K562 (cell line): Measurements from ENCODE around the gene MICAL2. TPM values are rescaled to one million over a fixed set of nuclear protein-coding genes. Genes with fewer than 3 reads are reported as not detected.

ENCODE experiments used
- ATAC-seq: fragments of 200-7000 bp; cut with Tn5 transposase; 3 replicates; pipeline ENCODE4 v1.9.1; 2020; ENCODE audit warnings: moderate library complexity
- BruUV-seq: library from RNA; stranded (reverse); fragments of 400-500 nt; replicated peaks from 2 replicates; lab custom pipeline; 2021; lab: Mats Ljungman, UMichigan
- CTCF ChIA-PET: fragments of 300-600 bp; formaldehyde crosslinking; extraction: SDS; loops from one replicate; lab custom pipeline; 2021; ENCODE audit warnings: low intra/inter-chr PET ratio; lab: Yijun Ruan, JAX
- POLR2A ChIA-PET: fragments of 300-600, 350-650 bp; sonication (Branson Sonifier 250); formaldehyde crosslinking; extraction: SDS; loops from one replicate; lab custom pipeline; 2021; ENCODE audit warnings: antibody characterized with exemption, inconsistent platforms; lab: Yijun Ruan, JAX
- DNase-seq, 4 experiments: peaks; one replicate each; pipeline versions ENCODE4 v3.0.0 to v3.0.0-alpha.2; 2011 to 2018; ENCODE audit warnings: low spot score in 3 of 4, mixed read lengths in 3 of 4; ENCODE audit errors: extremely low read depth in 1 of 4
- FAIRE-seq: peaks from 2 replicates; lab custom pipeline; 2011; peaks lifted over from hg19 to GRCh38; lab: Jason Lieb, UNC
- H2AFZ ChIP-seq: 2 replicates; pipeline ENCODE4 v1.6.0; 2011; ENCODE audit warnings: low read depth, low read length, control low read depth, inconsistent platforms
- H3K27ac ChIP-seq: fragments of 200-600 bp; 3 replicates; pipeline ENCODE4 v1.8.0; 2011; ENCODE audit warnings: low read depth, mild to moderate bottlenecking, control low read depth, inconsistent platforms, low read length, moderate library complexity, mixed read lengths; ENCODE audit errors: extremely low read depth
- H3K27me3 ChIP-seq, 2 experiments: fragments of 300-600 bp in 1 of 2; 2 replicates in 1 of 2; 3 replicates in 1 of 2; pipeline versions ENCODE4 v1.6.0 to v1.8.0; 2011; ENCODE audit warnings: inconsistent platforms in 2 of 2, low read length in 2 of 2, mild to moderate bottlenecking in 1 of 2, mixed read lengths in 1 of 2, moderate library complexity in 1 of 2; ENCODE audit not compliant: control insufficient read depth in 2 of 2, insufficient read depth in 2 of 2
- H3K36me3 ChIP-seq: fragments of 300-600 bp; 3 replicates; pipeline ENCODE4 v1.8.0; 2011; ENCODE audit warnings: mild to moderate bottlenecking, low read length, inconsistent platforms; ENCODE audit not compliant: control insufficient read depth, insufficient read depth
- H3K4me1 ChIP-seq, 2 experiments: fragments of 200-600 bp in 1 of 2; replicated peaks in 1 of 2; 2 replicates in 1 of 2; 3 replicates in 1 of 2; pipeline versions ENCODE4 v1.5.1 to v1.8.0; 2011; ENCODE audit warnings: inconsistent platforms in 2 of 2, low read length in 2 of 2, mild to moderate bottlenecking in 1 of 2, mixed read lengths in 1 of 2, moderate library complexity in 1 of 2; ENCODE audit not compliant: control insufficient read depth in 2 of 2, insufficient read depth in 2 of 2
- H3K4me2 ChIP-seq: 2 replicates; pipeline ENCODE4 v1.6.1; 2011; ENCODE audit warnings: low read length, control low read depth, inconsistent platforms, mixed read lengths; ENCODE audit not compliant: insufficient read depth
- H3K4me3 ChIP-seq: fragments of 200-600 bp; sonication (generic), shearing (Covaris generic); 2 replicates; pipeline ENCODE4 v1.5.1; 2016; ENCODE audit warnings: control low read depth, inconsistent platforms
- H3K79me2 ChIP-seq: fragments of 200-600 bp; 3 replicates; pipeline ENCODE4 v1.8.0; 2011; ENCODE audit warnings: low read length, inconsistent platforms; ENCODE audit not compliant: control insufficient read depth, insufficient read depth
- H3K9ac ChIP-seq, 2 experiments: 2 replicates each; pipeline versions ENCODE4 v1.6.0 to v1.6.1; 2011; ENCODE audit warnings: low read depth in 2 of 2, low read length in 2 of 2, control low read depth in 1 of 2, inconsistent platforms in 1 of 2, mild to moderate bottlenecking in 1 of 2, mixed read lengths in 1 of 2; ENCODE audit not compliant: insufficient read depth in 1 of 2
- H3K9me1 ChIP-seq: one replicate; pipeline ENCODE4 v1.6.0; 2011; ENCODE audit warnings: inconsistent platforms, mild to moderate bottlenecking, low read length, moderate library complexity; ENCODE audit not compliant: control insufficient read depth, insufficient read depth
- H3K9me3 ChIP-seq: replicated peaks from 2 replicates; pipeline ENCODE4 v1.5.1; 2011; ENCODE audit warnings: low read depth, low read length, inconsistent platforms; ENCODE audit not compliant: control insufficient read depth, insufficient read depth
- H4K20me1 ChIP-seq: replicated peaks from 2 replicates; pipeline ENCODE4 v1.6.1; 2011; ENCODE audit warnings: low read length, inconsistent platforms, mixed read lengths; ENCODE audit not compliant: control insufficient read depth, insufficient read depth
- ATF3 ChIP-seq, 2 experiments: fragments of 450-650 bp in 1 of 2; sonication (generic) in 1 of 2; formaldehyde crosslinking in 1 of 2; IDR thresholded peaks in 1 of 2; conservative IDR thresholded peaks in 1 of 2; 2 replicates each; pipeline versions ENCODE4 v1.6.1 to v1.8.1; 2016 to 2023; ENCODE audit warnings: mild to moderate bottlenecking in 2 of 2, moderate library complexity in 2 of 2, inconsistent platforms in 1 of 2, missing genetic modification reagents in 1 of 2
- BCOR ChIP-seq: fragments of 450-650 bp; IDR thresholded peaks from 2 replicates; pipeline ENCODE4 v1.6.1; 2016
- HIVEP1 ChIP-seq: fragments of 250-450 bp; sonication (Bioruptor Pico); IDR thresholded peaks from 2 replicates; pipeline ENCODE4 v1.4.0; 2020; ENCODE audit warnings: mild to moderate bottlenecking
- HLTF ChIP-seq: fragments of 450-650 bp; IDR thresholded peaks from 2 replicates; pipeline ENCODE4 v1.6.1; 2016
- KDM1A ChIP-seq, 2 experiments: fragments of 450-650 bp; IDR thresholded peaks; 2 replicates each; pipeline ENCODE4 v1.6.1; 2016; ENCODE audit warnings: mild to moderate bottlenecking in 2 of 2
- NFE2L1 ChIP-seq: fragments of 450-650 bp; IDR thresholded peaks from 2 replicates; pipeline ENCODE4 v1.6.1; 2016; ENCODE audit warnings: missing genetic modification characterization, low read depth, mild to moderate bottlenecking, missing compliant biosample characterization, moderate library complexity, borderline replicate concordance
- RBM25 ChIP-seq: fragments of 200-400 bp; formaldehyde crosslinking; IDR thresholded peaks from 2 replicates; pipeline ENCODE4 v1.6.1; 2018; ENCODE audit warnings: low read length, low read depth, moderate library complexity; ENCODE audit not compliant: severe bottlenecking
- TAF9B ChIP-seq: fragments of 450-650 bp; IDR thresholded peaks from 2 replicates; pipeline ENCODE4 v1.6.1; 2018; ENCODE audit warnings: mild to moderate bottlenecking; ENCODE audit not compliant: partially characterized antibody
- ZFP1 ChIP-seq: fragments of 450-650 bp; formaldehyde crosslinking; IDR thresholded peaks from 2 replicates; pipeline ENCODE4 v1.4.0; 2020; ENCODE audit warnings: mild to moderate bottlenecking, mixed read lengths
- ZNF197 ChIP-seq: fragments of 200-800 bp; sonication (Bioruptor generic); IDR thresholded peaks from 2 replicates; pipeline ENCODE4 v1.6.1; 2016; ENCODE audit warnings: low read depth, missing genetic modification characterization, missing compliant biosample characterization
- WGBS: fragments of 100-300 bp; shearing (Covaris generic); methylation state at CpG from one replicate; pipeline ENCODE4 v1.1.6; 2016; ENCODE audit warnings: low coverage, mixed read lengths; ENCODE audit not compliant: insufficient coverage; ENCODE audit errors: missing lambda C conversion rate; 5-methylcytosine and 5-hydroxymethylcytosine counted together
- in situ Hi-C: fragments of 300-500 bp; cut with MboI; formaldehyde crosslinking; loops from 4 replicates; pipeline ENCODE4 v1.15.0; 2018; ENCODE audit warnings: inconsistent platforms, mixed read lengths
- intact Hi-C: fragments of 100-400 bp; cut with micrococcal nuclease; formaldehyde crosslinking; loops from 2 replicates; pipeline ENCODE4 v1.14.2; 2022
- polyA plus RNA-seq, 8 experiments: library from polyadenylated mRNA; depleted of rRNA in 4 of 8; stranded (reverse) in 5 of 8; unstranded in 3 of 8; fragments of >200 nt; fragmentation: Nextera tagmentation in 2 of 8; fragmentation: Illumina TruSeq in 1 of 8; extraction: Ambion mirVana in 2 of 8; extraction: Trizol in 1 of 8; gene quantifications; 2 replicates each; pipeline versions ENCODE4 v1.2.1 to v1.2.3, GENCODE V29; 2011 to 2014; ENCODE audit warnings: inconsistent platforms in 1 of 8, missing spikeins in 1 of 8
- total RNA-seq, 7 experiments: library from RNA; depleted of rRNA in 6 of 7; stranded (reverse); fragments of >200 nt in 6 of 7; fragmentation: Illumina TruSeq in 2 of 7; extraction: Trizol in 2 of 7; gene quantifications; 2 replicates each; pipeline versions ENCODE4 v1.2.1 to v1.2.3, GENCODE V29; 2011 to 2021; ENCODE audit warnings: low replicate concordance in 1 of 7
- TF ChIP-seq, protein P1 (sequence below), 2 experiments: fragments of 450-650 bp in 1 of 2; sonication (generic) in 1 of 2; formaldehyde crosslinking; conservative IDR thresholded peaks; 2 replicates each; pipeline versions ENCODE4 v1.4.0 to v1.8.1; 2020 to 2022; ENCODE audit warnings: mild to moderate bottlenecking in 1 of 2, missing genetic modification reagents in 1 of 2
- TF ChIP-seq, protein P2 (sequence below): sonication (generic); formaldehyde crosslinking; IDR thresholded peaks from 2 replicates; pipeline ENCODE4 v1.9.0; 2022; ENCODE audit warnings: mild to moderate bottlenecking, missing genetic modification reagents
- TF ChIP-seq, protein P3 (sequence below): fragments of 200-800 bp; sonication (Bioruptor generic); IDR thresholded peaks from 2 replicates; pipeline ENCODE4 v1.6.1; 2016; ENCODE audit warnings: missing genetic modification characterization, missing compliant biosample characterization

The MICAL2 gene
- total and polyA plus RNA-seq, 9 of the 15 experiments (the other 6 are each of a cell fraction or from before 2014, with no cell fraction given), result 4.7 to 64.2 (median 33.6) TPM

GRCh38 chr11:12166299-12167060, 56.1 kb downstream of the MICAL2 start:
- in situ Hi-C loops, result no loop called here
- BruUV-seq, result no TSS peak
- peak overlapping the region; percentile 91 for H3K27ac ChIP-seq
- TF ChIP-seq, protein P1, sequence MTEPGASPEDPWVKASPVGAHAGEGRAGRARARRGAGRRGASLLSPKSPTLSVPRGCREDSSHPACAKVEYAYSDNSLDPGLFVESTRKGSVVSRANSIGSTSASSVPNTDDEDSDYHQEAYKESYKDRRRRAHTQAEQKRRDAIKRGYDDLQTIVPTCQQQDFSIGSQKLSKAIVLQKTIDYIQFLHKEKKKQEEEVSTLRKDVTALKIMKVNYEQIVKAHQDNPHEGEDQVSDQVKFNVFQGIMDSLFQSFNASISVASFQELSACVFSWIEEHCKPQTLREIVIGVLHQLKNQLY (CRISPR knock-in tag; conservative IDR thresholded peaks at IDR 0.05), result no peak
- TF ChIP-seq, protein P2, sequence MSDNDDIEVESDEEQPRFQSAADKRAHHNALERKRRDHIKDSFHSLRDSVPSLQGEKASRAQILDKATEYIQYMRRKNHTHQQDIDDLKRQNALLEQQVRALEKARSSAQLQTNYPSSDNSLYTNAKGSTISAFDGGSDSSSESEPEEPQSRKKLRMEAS, result 0 out of 2 replicates have a peak, but pooled peaks have one; percentile 0
- TF ChIP-seq ZFP1 (CRISPR knock-in tag), result no peak
- TF ChIP-seq, protein P3, sequence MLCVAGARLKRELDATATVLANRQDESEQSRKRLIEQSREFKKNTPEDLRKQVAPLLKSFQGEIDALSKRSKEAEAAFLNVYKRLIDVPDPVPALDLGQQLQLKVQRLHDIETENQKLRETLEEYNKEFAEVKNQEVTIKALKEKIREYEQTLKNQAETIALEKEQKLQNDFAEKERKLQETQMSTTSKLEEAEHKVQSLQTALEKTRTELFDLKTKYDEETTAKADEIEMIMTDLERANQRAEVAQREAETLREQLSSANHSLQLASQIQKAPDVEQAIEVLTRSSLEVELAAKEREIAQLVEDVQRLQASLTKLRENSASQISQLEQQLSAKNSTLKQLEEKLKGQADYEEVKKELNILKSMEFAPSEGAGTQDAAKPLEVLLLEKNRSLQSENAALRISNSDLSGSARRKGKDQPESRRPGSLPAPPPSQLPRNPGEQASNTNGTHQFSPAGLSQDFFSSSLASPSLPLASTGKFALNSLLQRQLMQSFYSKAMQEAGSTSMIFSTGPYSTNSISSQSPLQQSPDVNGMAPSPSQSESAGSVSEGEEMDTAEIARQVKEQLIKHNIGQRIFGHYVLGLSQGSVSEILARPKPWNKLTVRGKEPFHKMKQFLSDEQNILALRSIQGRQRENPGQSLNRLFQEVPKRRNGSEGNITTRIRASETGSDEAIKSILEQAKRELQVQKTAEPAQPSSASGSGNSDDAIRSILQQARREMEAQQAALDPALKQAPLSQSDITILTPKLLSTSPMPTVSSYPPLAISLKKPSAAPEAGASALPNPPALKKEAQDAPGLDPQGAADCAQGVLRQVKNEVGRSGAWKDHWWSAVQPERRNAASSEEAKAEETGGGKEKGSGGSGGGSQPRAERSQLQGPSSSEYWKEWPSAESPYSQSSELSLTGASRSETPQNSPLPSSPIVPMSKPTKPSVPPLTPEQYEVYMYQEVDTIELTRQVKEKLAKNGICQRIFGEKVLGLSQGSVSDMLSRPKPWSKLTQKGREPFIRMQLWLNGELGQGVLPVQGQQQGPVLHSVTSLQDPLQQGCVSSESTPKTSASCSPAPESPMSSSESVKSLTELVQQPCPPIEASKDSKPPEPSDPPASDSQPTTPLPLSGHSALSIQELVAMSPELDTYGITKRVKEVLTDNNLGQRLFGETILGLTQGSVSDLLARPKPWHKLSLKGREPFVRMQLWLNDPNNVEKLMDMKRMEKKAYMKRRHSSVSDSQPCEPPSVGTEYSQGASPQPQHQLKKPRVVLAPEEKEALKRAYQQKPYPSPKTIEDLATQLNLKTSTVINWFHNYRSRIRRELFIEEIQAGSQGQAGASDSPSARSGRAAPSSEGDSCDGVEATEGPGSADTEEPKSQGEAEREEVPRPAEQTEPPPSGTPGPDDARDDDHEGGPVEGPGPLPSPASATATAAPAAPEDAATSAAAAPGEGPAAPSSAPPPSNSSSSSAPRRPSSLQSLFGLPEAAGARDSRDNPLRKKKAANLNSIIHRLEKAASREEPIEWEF (CRISPR knock-in tag), result no peak
- no peak for TF ChIP-seq ATF3 (IDR thresholded peaks at IDR 0.05)
- TF ChIP-seq ATF3 (CRISPR knock-in tag; conservative IDR thresholded peaks at IDR 0.05), result no peak
- peak in 1 of 2 experiments; percentile 62; a peak in 2 of 4 replicates for TF ChIP-seq KDM1A (IDR thresholded peaks at IDR 0.05)
- no peak for TF ChIP-seq NFE2L1 (tag)
- TF ChIP-seq HLTF, result peak; percentile 78; the same call in 1 of the 2 replicates
- no peak for TF ChIP-seq ZNF197
- TF ChIP-seq TAF9B, result no peak
- TF ChIP-seq HIVEP1 (CRISPR knock-in tag), result no peak
- TF ChIP-seq BCOR, result peak; percentile 94
- TF ChIP-seq RBM25, result peak; percentile 66

More at GRCh38 chr11:12166299-12167060, 56.1 kb downstream of the MICAL2 start:
- Histone ChIP-seq H3K36me3 (peaks cover 38% of the 10 kb centered on the region), H4K20me1 (no peaks in the 10 kb centered on the region), H3K79me2 (peaks cover 2% of the 10 kb centered on the region; the same call in 2 of the 3 replicates), H3K9me1 (no peaks in the 10 kb centered on the region), H3K9ac (peak overlapping the region in 1 of 2 experiments; percentile 72; a peak in 2 of 4 replicates), H3K4me3 (no peak overlapping the region), H3K27me3 (no peaks in the 10 kb centered on the region), H3K4me2 (peak overlapping the region; percentile 75), H3K4me1 (peaks cover 19 to 32% of the 10 kb centered on the region in 2 experiments), H2AFZ (peak overlapping the region; percentile 79; the same call in 1 of the 2 replicates), H3K9me3 (no peaks in the 10 kb centered on the region)
- WGBS, result 41% methylated on average over 5 of the region's 5 CpGs
- POLR2A ChIA-PET, result interaction anchor here (0.6 to 1.0 kb wide), 4 partner anchors 10 to 103 kb away, joined by 3 to 6 read pairs (median 4); no protein-coding TSS in a partner anchor
- intact Hi-C loops, result loop anchor here (5.0 kb wide), 1 partner anchor 36 kb away; no protein-coding TSS in a partner anchor
- CTCF ChIA-PET, result no interaction called here
- no peak; the same call in 2 of the 3 replicates for ATAC-seq
- DNase-seq, result no peak
- FAIRE-seq, result no peak
